GM21825 (cell line): ENCODE measurements around the gene TSPAN13.

ENCODE experiments used
- ATAC-seq: cut with Tn5 transposase; IDR thresholded peaks from one replicate; pipeline ENCODE4 v1.9.1; 2021; ENCODE audit warnings: mild to moderate bottlenecking, moderate library complexity; ENCODE audit not compliant: unreplicated experiment

The TSPAN13 gene

GRCh38 chr7:16810112-16810511, 56.6 kb downstream of the TSPAN13 start:
- no peak for ATAC-seq

- no peak for ATAC-seq
Observed at GRCh38 chr7:16810573-16810972, 57.0 kb downstream of the TSPAN13 start.

GRCh38 chr7:16811551-16811950, 58.0 kb downstream of the TSPAN13 start:
- ATAC-seq = no peak

GRCh38 chr7:16812542-16813231, 59.1 kb downstream of the TSPAN13 start:
- ATAC-seq = no peak

GRCh38 chr7:16813232-16813616, 59.7 kb downstream of the TSPAN13 start:
- no peak for ATAC-seq

- ATAC-seq = no peak
Observed at GRCh38 chr7:16815001-16815400, 61.4 kb downstream of the TSPAN13 start.

GRCh38 chr7:16816824-16817223, 63.3 kb downstream of the TSPAN13 start:
- no peak for ATAC-seq

- ATAC-seq = no peak
Observed at GRCh38 chr7:16817536-16817935, 64.0 kb downstream of the TSPAN13 start.

GRCh38 chr7:16818732-16819131, 65.2 kb downstream of the TSPAN13 start:
- no peak for ATAC-seq

GRCh38 chr7:16822029-16822428, 68.5 kb downstream of the TSPAN13 start:
- ATAC-seq = no peak

GRCh38 chr7:16826060-16826459, 72.5 kb downstream of the TSPAN13 start:
- no peak for ATAC-seq

- ATAC-seq = no peak
Observed at GRCh38 chr7:16833373-16833772, 79.8 kb downstream of the TSPAN13 start.
